HEK293 (cell line): ENCODE data around the gene PRSS56.

Experiments used
- BCL11A ChIP-seq: fragments of 450-650 bp; formaldehyde crosslinking; IDR thresholded peaks from 2 replicates; pipeline ENCODE4 v1.5.1; 2016; ENCODE audit warnings: low read depth, missing biosample characterization, missing genetic modification characterization
- GLIS2 ChIP-seq: fragments of 450-650 bp; formaldehyde crosslinking; IDR thresholded peaks from 2 replicates; pipeline ENCODE4 v1.5.1; 2016; ENCODE audit warnings: missing biosample characterization, missing genetic modification characterization
- ZBTB48 ChIP-seq: fragments of 450-650 bp; formaldehyde crosslinking; IDR thresholded peaks from 2 replicates; pipeline ENCODE4 v1.5.1; 2016; ENCODE audit warnings: missing biosample characterization, missing genetic modification characterization
- ZNF140 ChIP-seq: fragments of 450-650 bp; formaldehyde crosslinking; IDR thresholded peaks from 2 replicates; pipeline ENCODE4 v1.5.1; 2016; ENCODE audit warnings: missing biosample characterization, missing genetic modification characterization
- ZNF274 ChIP-seq, 2 experiments: fragments of 200-500 bp in 1 of 2; fragments of 450-650 bp in 1 of 2; sonication (Bioruptor generic) in 1 of 2; formaldehyde crosslinking in 1 of 2; IDR thresholded peaks; 2 replicates each; pipeline versions ENCODE4 v1.5.1 to v1.6.1; 2014 to 2016; ENCODE audit warnings: borderline replicate concordance in 1 of 2, inconsistent platforms in 1 of 2, low read length in 1 of 2, missing biosample characterization in 1 of 2, missing genetic modification characterization in 1 of 2
- ZNF600 ChIP-seq: fragments of 450-650 bp; formaldehyde crosslinking; IDR thresholded peaks from 2 replicates; pipeline ENCODE4 v1.5.1; 2016; ENCODE audit warnings: missing biosample characterization, missing genetic modification characterization
- ZNF660 ChIP-seq: fragments of 450-650 bp; IDR thresholded peaks from 2 replicates; pipeline ENCODE4 v1.5.1; 2018; ENCODE audit warnings: missing biosample characterization, mild to moderate bottlenecking, missing genetic modification characterization
- TF ChIP-seq, protein P1 (sequence below): fragments of 450-650 bp; formaldehyde crosslinking; IDR thresholded peaks from 2 replicates; pipeline ENCODE4 v1.5.1; 2016; ENCODE audit warnings: missing biosample characterization, missing genetic modification characterization

DNA sequence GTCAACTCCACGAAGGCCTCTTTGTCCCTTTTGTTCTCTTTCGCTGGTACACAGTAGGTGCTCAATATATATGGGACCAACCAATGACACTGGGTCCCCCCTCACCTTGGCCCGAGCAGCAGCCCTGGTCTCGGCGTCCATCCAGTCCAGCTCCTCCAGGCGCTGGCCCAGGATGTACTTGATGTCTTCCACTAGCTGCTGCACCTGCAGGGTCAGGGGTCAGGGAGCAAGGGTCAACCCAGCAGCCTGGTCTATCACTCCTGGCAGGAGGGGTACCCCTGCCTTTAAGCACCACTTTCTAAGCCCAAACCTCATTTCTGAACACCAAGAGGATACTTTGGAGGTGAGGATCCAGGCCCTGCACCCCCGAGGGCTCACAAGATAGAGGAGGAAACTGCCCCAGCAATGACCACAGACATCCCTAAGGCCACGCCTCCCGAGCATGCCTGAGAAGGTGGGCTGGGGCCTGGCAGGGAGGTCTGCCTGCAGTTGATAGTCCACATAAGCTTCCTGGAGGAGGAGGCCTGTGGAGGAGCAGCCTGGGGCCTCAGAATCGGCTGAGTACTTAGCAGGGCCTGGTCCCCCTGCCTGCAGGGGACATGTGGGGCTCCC is 36.8 kb upstream of the PRSS56 start:
- no peak for TF ChIP-seq ZNF660 (tag by site-specific recombination)
- TF ChIP-seq, protein P1, sequence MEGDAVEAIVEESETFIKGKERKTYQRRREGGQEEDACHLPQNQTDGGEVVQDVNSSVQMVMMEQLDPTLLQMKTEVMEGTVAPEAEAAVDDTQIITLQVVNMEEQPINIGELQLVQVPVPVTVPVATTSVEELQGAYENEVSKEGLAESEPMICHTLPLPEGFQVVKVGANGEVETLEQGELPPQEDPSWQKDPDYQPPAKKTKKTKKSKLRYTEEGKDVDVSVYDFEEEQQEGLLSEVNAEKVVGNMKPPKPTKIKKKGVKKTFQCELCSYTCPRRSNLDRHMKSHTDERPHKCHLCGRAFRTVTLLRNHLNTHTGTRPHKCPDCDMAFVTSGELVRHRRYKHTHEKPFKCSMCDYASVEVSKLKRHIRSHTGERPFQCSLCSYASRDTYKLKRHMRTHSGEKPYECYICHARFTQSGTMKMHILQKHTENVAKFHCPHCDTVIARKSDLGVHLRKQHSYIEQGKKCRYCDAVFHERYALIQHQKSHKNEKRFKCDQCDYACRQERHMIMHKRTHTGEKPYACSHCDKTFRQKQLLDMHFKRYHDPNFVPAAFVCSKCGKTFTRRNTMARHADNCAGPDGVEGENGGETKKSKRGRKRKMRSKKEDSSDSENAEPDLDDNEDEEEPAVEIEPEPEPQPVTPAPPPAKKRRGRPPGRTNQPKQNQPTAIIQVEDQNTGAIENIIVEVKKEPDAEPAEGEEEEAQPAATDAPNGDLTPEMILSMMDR, result no peak
- no peak for TF ChIP-seq ZNF140 (tag by site-specific recombination)
- TF ChIP-seq ZBTB48, result no peak
- TF ChIP-seq BCL11A (tag by site-specific recombination), result no peak
- TF ChIP-seq GLIS2 (tag by site-specific recombination), result no peak
- TF ChIP-seq ZNF600 (tag by site-specific recombination), result no peak
- TF ChIP-seq ZNF274 (IDR thresholded peaks at IDR 0.05; ENCODE audit: low read length), result no peak
- no peak for TF ChIP-seq ZNF274 (tag by site-specific recombination; IDR thresholded peaks at IDR 0.05; ENCODE audit: borderline replicate concordance)
